ENCODE results near the gene RPH3AL. TPM values are rescaled to one million over a fixed set of nuclear protein-coding genes. Genes with fewer than 3 reads are reported as not detected.

RPH3AL gene
- total RNA-seq, 1 donor = 1.3 TPM

GRCh38 chr17:329784-330420, 22.7 kb downstream of the RPH3AL start:
- no peak for TF ChIP-seq CTCF (IDR thresholded peaks at IDR 0.05; ENCODE audit: insufficient read depth, low read depth, low read length)
- H3K4me3 ChIP-seq (ENCODE audit: low read depth, low read length) = no peak overlapping the region
- no peak for DNase-seq (ENCODE audit: low read depth)

GRCh38 chr17:327971-328370, 24.6 kb downstream of the RPH3AL start:
- no peak for DNase-seq (ENCODE audit: low read depth)
- no peak for TF ChIP-seq CTCF (IDR thresholded peaks at IDR 0.05; ENCODE audit: insufficient read depth, low read depth, low read length)
- no peak overlapping the region for H3K4me3 ChIP-seq (ENCODE audit: low read depth, low read length)

DNA sequence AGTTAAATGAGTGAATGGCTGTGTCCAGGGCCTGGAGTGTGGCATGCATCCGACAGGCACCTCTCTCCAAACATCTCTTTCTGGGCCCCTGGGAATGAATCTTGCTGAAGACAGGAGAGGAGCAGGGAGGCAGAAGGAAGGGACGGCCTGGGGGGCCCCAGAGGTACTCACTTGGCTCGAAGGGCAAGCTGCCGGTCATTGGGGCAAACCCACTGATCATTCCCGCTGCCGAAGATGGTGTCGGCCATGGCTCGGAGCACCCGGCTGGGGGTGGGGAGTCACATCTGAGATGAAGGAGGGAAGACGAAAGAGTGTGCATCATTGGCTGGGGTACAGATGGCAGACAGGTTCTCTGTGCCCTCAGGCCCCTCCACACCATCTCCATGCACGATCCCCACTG, 25.3 kb downstream of the RPH3AL start:
- TF ChIP-seq CTCF (IDR thresholded peaks at IDR 0.05; ENCODE audit: insufficient read depth, low read depth, low read length) = no peak
- DNase-seq (ENCODE audit: low read depth) = no peak
- no peak overlapping the region for H3K4me3 ChIP-seq (ENCODE audit: low read depth, low read length)

DNA sequence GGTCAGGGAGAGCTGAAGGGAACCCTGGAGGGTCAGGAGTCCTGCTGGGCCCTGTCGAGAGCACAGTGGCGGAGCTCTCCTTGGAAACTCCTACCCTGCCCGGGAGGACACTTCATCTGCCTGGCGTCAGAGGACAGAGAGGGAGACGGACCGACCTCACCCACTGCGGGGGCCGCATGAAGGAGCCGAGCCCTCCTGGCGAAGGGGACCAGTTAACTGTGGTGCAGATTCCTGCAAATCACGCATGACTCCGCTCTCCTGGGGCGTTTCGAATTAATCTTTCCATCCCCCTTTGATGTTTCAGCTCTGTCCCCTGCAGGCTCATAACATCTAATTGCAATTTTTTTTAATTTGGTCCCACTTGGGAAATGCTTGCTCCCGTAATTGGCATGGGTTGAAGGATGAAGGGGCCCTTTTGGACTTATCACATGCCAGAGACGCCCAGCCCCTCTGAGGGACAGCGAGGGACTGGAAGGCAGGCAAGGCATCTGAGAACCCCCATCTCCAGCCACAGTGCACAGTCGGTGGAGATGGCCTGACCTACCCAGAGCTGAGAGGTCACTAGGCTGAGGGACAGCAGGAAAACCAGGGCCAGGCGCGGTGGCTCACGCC, 26.5 kb downstream of the RPH3AL start:
- H3K4me3 ChIP-seq (ENCODE audit: low read depth, low read length) = no peak overlapping the region
- no peak for TF ChIP-seq CTCF (IDR thresholded peaks at IDR 0.05; ENCODE audit: insufficient read depth, low read depth, low read length)
- no peak for DNase-seq (ENCODE audit: low read depth)

DNA sequence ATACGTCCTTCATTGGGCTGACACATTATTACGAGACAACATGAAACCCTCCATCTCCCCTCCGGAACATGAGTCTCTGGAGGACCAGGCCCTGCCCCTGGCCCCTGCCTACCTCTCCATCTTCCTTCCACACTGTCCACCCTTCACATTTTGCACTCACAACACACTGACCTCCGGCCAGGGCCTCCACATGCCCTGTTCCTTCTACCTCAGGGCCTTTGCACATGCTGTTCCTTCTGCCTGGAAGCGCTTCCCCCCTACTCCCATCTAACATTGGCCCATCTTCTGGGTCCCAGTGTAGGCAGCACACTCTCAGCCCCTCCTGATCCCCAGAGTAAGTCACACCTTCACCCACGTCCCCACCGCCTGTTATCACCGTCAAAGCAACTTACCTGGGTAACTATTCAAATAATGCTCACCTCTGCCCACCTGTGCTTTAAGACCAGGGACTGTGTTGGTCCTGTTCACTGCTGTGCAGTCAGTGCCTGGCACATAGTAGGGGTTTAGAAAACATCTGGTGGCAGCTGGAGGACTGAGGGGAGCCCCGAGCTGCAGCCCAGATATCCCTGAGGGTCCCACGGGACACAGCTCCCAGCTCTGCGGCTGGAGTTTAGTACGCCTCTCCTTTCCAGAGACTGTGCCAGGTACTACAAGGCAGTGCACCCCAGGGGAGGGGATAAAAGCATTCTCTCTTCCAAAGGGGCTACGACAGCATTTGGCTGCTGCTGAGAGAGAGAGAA, 27.2 kb downstream of the RPH3AL start:
- TF ChIP-seq CTCF (IDR thresholded peaks at IDR 0.05; ENCODE audit: insufficient read depth, low read depth, low read length) = no peak
- DNase-seq (ENCODE audit: low read depth) = no peak
- no peak overlapping the region for H3K4me3 ChIP-seq (ENCODE audit: low read depth, low read length)

GRCh38 chr17:323721-324571, 28.7 kb downstream of the RPH3AL start:
- no peak for TF ChIP-seq CTCF (IDR thresholded peaks at IDR 0.05; ENCODE audit: insufficient read depth, low read depth, low read length)
- no peak for DNase-seq (ENCODE audit: low read depth)
- H3K4me3 ChIP-seq (ENCODE audit: low read depth, low read length) = no peak overlapping the region
